COLO668 (cell line): Measurements from ENCODE around the gene PITX3.

Experiments
- DNase-seq: peaks from one replicate; lab custom pipeline; 2025; ENCODE audit not compliant: unreplicated experiment; lab: John Stamatoyannopoulos, UW

Gene PITX3

DNA sequence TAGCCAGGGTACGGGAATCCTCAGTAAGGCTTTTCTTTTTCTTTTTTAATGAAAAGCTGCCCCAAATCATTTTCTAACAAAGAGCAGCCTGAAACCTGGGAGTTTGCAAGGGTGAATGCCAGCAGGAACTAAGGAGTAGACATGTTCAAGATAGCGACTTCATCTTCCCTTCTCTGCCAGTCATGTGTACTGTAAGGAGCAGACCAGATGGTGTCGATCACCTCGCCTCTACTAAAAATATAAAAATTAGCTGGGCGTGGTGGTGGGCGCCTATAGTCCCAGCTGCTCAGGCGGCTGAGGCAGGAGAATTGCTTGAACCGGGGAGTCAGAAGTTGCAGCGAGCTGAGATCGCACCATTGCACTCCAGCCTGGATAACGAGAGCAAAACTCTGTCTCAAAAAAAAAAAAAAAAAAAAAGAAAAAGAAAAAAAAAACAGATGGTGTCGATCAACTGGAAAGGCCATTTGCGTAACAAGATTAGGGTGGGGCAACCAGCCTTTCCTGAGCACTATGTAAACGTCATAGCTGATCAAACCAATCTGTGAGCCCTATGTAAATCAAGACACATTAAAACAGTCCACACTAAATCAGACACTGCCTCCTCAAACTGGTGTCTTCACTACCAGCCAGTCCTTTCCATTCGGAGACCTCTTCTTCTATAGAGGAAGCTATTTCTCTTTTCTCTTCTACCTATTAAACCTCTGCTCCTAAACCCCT, 55.3 kb downstream of the PITX3 start:
- no peak for DNase-seq

DNA sequence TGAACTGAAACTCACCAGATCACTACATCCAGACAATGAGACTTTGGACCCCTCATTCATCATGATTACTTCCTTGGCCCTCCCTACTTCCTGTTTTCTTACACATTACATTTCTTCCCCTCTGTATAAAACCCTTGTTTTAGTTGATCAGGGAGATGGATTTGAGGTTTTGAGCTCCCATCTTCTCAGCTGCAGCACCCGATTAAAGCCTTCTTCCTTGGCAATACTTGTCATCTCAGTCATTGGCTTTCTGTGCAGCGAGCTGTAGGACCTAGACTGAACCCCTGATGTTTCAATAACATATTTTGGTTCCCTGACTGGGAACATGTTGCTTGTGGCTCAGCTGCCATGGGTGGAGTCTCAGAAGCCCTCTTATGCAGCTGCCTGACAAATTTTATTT, 56.0 kb downstream of the PITX3 start:
- DNase-seq = no peak

- no peak for DNase-seq
These were observed 56.7 kb downstream of the PITX3 start for GRCh38 chr10:102184606-102185005.
